AG10803 (cell line): Measurements from ENCODE around the gene BCAS1.
"Not testable (repeated sequence)": the region's sequence is repeated elsewhere in the genome, so short reads cannot be mapped to it uniquely, and the experiment has no call there.

ENCODE experiments used
- DNase-seq: peaks from one replicate; pipeline ENCODE4 v3.0.0; 2010; ENCODE audit warnings: low read depth
- H3K4me3 ChIP-seq: 2 replicates; pipeline ENCODE4 v1.5.1; 2011; ENCODE audit warnings: mild to moderate bottlenecking, low read length, control low read depth
- TF ChIP-seq, protein P1 (sequence below): conservative IDR thresholded peaks from 2 replicates; pipeline ENCODE4 v1.5.1; 2011; ENCODE audit warnings: mild to moderate bottlenecking, low read length, control low read depth, inconsistent platforms

Gene BCAS1

DNA sequence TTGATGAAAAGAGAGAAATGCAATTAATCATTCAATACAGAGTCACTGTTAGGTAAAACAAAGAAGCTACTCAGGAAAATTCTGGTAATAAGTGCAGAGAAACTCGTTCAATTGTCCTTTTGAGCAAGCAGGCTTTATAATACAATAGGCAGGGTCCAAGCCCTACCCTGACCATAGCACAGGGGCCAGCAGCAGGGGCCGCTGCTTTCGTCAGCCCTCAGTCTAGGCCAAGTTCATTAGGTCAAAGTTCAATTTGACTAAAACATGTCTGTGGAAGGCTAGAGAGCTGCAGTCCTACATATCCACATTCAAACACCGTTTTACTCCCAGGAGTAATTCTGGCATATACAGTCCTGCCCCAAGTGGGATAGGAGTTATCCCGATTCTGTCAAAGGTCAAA, 94.6 kb downstream of the BCAS1 start:
- H3K4me3 ChIP-seq: no peak overlapping the region
- no peak for DNase-seq
- TF ChIP-seq, protein P1, sequence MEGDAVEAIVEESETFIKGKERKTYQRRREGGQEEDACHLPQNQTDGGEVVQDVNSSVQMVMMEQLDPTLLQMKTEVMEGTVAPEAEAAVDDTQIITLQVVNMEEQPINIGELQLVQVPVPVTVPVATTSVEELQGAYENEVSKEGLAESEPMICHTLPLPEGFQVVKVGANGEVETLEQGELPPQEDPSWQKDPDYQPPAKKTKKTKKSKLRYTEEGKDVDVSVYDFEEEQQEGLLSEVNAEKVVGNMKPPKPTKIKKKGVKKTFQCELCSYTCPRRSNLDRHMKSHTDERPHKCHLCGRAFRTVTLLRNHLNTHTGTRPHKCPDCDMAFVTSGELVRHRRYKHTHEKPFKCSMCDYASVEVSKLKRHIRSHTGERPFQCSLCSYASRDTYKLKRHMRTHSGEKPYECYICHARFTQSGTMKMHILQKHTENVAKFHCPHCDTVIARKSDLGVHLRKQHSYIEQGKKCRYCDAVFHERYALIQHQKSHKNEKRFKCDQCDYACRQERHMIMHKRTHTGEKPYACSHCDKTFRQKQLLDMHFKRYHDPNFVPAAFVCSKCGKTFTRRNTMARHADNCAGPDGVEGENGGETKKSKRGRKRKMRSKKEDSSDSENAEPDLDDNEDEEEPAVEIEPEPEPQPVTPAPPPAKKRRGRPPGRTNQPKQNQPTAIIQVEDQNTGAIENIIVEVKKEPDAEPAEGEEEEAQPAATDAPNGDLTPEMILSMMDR: no peak

DNA sequence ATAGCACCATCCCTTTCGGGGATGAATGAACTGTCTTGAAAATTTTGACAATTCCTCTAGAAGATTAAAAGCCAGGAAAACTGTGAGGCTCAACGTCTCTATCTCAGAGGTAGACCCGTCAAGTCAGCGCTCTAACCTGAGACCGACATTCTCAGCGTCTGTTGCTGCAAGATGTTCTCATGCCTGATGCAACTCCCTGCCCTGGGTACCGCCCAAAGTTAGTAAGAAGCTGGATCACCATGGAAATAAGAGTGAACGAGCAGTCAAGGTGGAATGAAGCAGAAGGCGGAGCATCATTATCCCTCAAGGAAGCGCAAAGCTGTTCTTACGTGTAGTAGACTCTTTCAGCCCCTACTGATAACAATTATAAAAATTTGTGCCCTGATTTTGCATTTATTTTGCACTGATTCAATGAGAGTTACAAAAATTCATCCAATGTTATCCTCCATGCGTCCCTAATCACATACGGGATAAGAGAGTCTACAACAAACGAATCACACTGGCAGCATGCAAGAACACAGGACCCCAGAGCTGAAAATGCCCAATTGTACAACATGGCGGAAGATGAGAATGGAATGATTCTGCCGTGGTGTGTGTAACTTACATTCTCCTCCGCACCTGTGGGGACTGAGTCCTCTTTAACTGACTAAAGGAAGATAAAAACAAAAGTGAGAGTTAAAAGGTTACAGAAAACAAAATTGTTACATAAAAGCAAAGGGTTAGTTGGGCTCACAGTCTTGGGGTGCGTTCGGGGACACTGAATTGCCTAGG, 95.4 kb downstream of the BCAS1 start:
- TF ChIP-seq, protein P1: no peak
- DNase-seq: peak; percentile 49
- H3K4me3 ChIP-seq: no peak overlapping the region

DNA sequence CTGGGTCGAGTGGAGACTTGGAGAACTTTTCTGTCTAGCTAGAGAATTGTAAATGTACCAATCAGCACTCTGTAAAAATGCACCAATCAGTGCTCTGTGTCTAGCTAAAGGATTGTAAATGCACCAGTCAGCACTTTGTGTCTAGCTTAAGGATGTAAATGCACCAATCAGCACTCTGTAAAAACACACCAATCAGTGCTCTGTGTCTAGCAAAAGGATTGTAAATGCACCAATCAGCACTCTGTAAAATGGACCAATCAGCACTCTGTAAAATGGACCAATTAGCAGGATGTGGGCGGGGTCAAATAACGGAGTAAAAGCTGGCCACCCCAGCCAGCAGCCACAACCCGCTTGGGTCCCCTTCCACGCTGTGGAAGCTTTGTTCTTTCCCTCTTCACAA, 96.5 kb downstream of the BCAS1 start:
- not testable (repeated sequence) for H3K4me3 ChIP-seq, DNase-seq

DNA sequence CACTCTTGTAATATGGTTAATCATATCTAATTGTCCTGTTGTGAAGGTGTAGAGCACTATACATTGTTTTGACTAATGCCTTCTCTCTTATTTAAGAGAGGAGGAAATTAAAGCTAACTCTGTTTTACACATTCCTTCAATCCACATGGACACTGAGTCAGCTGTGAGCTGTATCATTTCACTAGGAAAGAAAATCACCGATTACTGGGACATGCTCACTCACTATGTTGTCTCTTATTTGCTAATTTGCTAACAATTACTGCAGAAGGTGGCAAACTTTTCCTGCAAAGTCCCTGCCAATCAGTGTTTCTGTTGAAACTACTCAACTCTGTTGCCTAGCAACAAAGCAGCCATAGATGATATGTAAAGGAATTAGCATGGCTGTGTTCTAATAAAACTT, 98.2 kb downstream of the BCAS1 start:
- DNase-seq: no peak
- H3K4me3 ChIP-seq: no peak overlapping the region
- TF ChIP-seq, protein P1: no peak

DNA sequence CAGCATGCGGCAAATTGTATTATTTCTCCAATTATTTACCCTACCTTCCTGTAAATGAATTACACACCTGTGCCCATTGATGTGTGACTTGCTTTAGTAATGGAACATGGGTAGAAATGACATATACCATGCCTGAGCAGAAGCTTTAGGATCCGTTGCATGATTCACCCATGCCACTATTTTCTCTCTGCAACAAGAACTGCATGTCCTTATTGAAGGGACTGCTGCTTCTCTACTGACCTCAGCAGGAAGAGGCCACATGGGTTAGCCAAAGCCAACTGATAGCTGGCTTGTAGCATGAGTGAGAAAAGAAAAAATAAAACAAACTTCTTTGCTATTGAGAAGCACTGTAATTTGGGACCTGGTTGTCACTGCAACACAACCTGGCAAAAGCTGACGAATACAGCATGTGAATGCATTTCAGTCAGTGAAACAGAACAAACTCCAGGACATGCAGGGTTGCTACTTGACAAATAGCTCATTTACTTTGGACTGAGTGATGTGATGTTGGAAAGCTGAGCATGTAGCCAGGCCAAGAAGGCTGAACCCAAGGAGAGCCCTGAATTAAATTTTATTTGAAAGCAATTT, 99.2 kb downstream of the BCAS1 start:
- TF ChIP-seq, protein P1: no peak
- DNase-seq: no peak
- H3K4me3 ChIP-seq: no peak overlapping the region

DNA sequence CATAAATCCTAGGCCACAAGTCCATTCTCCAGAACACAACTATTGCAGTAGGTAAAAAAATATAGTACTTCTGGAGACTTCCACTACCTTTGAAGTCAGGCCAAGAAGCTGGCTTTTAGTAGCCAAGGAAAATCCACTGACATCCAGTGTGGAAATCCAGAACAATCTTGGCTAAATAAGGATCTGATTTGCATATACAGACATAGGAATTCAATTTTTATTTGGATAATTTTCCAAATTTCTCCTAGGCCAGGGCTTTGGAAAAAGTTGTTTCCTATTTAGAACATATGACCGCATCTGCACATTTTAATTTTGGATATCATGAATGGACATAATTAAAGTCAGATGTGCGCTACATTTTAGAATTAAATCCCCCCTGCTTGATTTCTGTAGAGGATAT, 100.2 kb downstream of the BCAS1 start:
- H3K4me3 ChIP-seq: no peak overlapping the region
- TF ChIP-seq, protein P1: no peak

DNA sequence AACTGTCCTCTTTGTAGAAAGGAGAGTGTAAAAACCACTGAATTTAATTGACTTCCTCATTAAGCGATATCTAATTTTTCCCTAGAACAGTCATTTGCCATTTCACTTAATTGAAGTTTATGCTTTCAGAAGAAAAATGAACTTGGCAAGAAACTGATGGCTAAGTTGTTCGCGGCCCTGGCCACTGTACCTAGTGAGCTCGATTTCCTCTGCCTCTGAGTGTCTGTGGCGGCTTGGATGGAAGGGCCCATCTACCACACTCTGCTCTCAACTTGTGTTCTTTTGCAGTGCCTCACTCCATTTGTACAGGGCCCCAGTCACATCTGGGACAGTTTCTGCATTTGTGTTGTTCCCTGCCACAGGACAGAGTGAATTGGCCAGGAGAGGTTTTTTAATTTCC, 102.9 kb downstream of the BCAS1 start:
- TF ChIP-seq, protein P1: no peak
- DNase-seq: no peak

More for the DNA sequence above, 100.2 kb downstream of the BCAS1 start:
- DNase-seq: peak; percentile 33

More for the DNA sequence above, 102.9 kb downstream of the BCAS1 start:
- no peak overlapping the region for H3K4me3 ChIP-seq
